Calu3 (cell line): ENCODE results near the gene PSD4. TPM values are rescaled to one million over a fixed set of nuclear protein-coding genes. Genes with fewer than 3 reads are reported as not detected.

ENCODE experiments used
- Bru-seq: library from RNA; stranded (reverse); fragments of 400-500 nt; gene quantifications from one replicate; lab custom pipeline; 2021; lab: Mats Ljungman, UMichigan
- BruChase-seq, 2 experiments: library from RNA; stranded (reverse); fragments of 400-500 nt; gene quantifications; one replicate each; lab custom pipeline; 2021; lab: Mats Ljungman, UMichigan
- BruUV-seq: library from RNA; stranded (reverse); fragments of 400-500 nt; replicated peaks from 2 replicates; lab custom pipeline; 2021; lab: Mats Ljungman, UMichigan
- CTCF ChIA-PET: fragments of 300-600 bp; sonication (Branson Sonifier 250); formaldehyde crosslinking; loops from one replicate; lab custom pipeline; 2022; ENCODE audit warnings: antibody characterized with exemption; lab: Charles Lee
- DNase-seq: peaks from one replicate; pipeline ENCODE4 v3.0.0; 2022
- H3K27ac Mint-ChIP-seq: one replicate; pipeline ENCODE4 v1.8.0; 2022; ENCODE audit warnings: mixed read lengths; ENCODE audit not compliant: unreplicated experiment
- H3K27me3 Mint-ChIP-seq: one replicate; pipeline ENCODE4 v1.8.0; 2022; ENCODE audit warnings: mixed read lengths; ENCODE audit not compliant: unreplicated experiment
- H3K36me3 Mint-ChIP-seq: one replicate; pipeline ENCODE4 v1.8.0; 2022; ENCODE audit warnings: mild to moderate bottlenecking, moderate library complexity, mixed read lengths; ENCODE audit not compliant: insufficient read depth, unreplicated experiment
- H3K4me1 Mint-ChIP-seq: one replicate; pipeline ENCODE4 v1.8.0; 2022; ENCODE audit warnings: mild to moderate bottlenecking, low read depth, mixed read lengths; ENCODE audit not compliant: unreplicated experiment
- H3K4me3 Mint-ChIP-seq: one replicate; pipeline ENCODE4 v1.8.0; 2022; ENCODE audit warnings: mild to moderate bottlenecking, low read depth, moderate library complexity, mixed read lengths; ENCODE audit not compliant: unreplicated experiment
- H3K9me3 Mint-ChIP-seq: one replicate; pipeline ENCODE4 v1.8.0; 2022; ENCODE audit warnings: low read depth, mixed read lengths; ENCODE audit not compliant: unreplicated experiment
- CTCF ChIP-seq: fragments of 200-600 bp; IDR thresholded peaks from one replicate; pipeline ENCODE4 v1.8.0; 2022; ENCODE audit warnings: antibody characterized with exemption; ENCODE audit not compliant: unreplicated experiment
- intact Hi-C: fragments of 100-400 bp; cut with micrococcal nuclease; formaldehyde crosslinking; loops from one replicate; pipeline ENCODE4 v1.10.0; 2022; ENCODE audit not compliant: unreplicated experiment
- long read RNA-seq: library from polyadenylated mRNA; stranded (forward); transcript quantifications from one replicate; pipeline ENCODE4 v2.0.0, GENCODE V29; 2022
- total RNA-seq: library from RNA; stranded (reverse); gene quantifications from 2 replicates; pipeline ENCODE4 v1.2.3, GENCODE V29; 2022

Gene PSD4
- total RNA-seq, result 58.7 and 64.5 TPM in 2 replicates
- Bru-seq, nascent RNA, result percentile 65 among the genes with signal in this experiment
- percentile 76 among the genes with signal in this experiment for BruChase-seq, experiment 1, labeled RNA remaining after a 6-hour chase
- BruChase-seq, experiment 2, labeled RNA remaining after a 2-hour chase, result percentile 72 among the genes with signal in this experiment
- long read RNA-seq, partial matches to known transcripts, result 1 of 9 reads
- long read RNA-seq, other reads (novel, unspliced or antisense), result 8 of 9 reads

- Mint-ChIP-seq H3K4me1 (no peaks in the 10 kb centered on the region), H3K4me3 (no peak within 1 kb of the TSS), H3K36me3 (peaks cover 9% of the 10 kb centered on the region), H3K9me3 (peaks cover 3% of the 10 kb centered on the region), H3K27ac (no peak within 1 kb of the TSS), H3K27me3 (no peaks in the 10 kb centered on the region)
- intact Hi-C loops, result no loop called here
- CTCF ChIA-PET, result no interaction called here
- BruUV-seq, result no TSS peak
- no peak for TF ChIP-seq CTCF
- DNase-seq, result no peak
Observed at GRCh38 chr2:113173542-113174375, at the start of gene PSD4. Gene PSD4, plus strand, starts transcription at chr2:113173971. Its CDS starts 8,486 bp downstream, at chr2:113182457.

- no TSS peak for BruUV-seq
- Mint-ChIP-seq H3K9me3 (no peaks in the 10 kb centered on the region), H3K4me1 (peaks cover 52% of the 10 kb centered on the region), H3K36me3 (peaks cover 9% of the 10 kb centered on the region), H3K27me3 (no peaks in the 10 kb centered on the region), H3K4me3 (peak overlapping the region; percentile 39), H3K27ac (peak overlapping the region; percentile 60)
- CTCF ChIA-PET, result interaction anchor here (1.0 to 1.7 kb wide), 5 partner anchors 13 to 183 kb away, joined by 3 to 6 read pairs (median 3); no protein-coding TSS in a partner anchor
- DNase-seq, result peak; percentile 36
- TF ChIP-seq CTCF, result no peak
- intact Hi-C loops, result no loop called here
Observed at GRCh38 chr2:113124181-113124961, 49.4 kb upstream of the PSD4 start.

DNA sequence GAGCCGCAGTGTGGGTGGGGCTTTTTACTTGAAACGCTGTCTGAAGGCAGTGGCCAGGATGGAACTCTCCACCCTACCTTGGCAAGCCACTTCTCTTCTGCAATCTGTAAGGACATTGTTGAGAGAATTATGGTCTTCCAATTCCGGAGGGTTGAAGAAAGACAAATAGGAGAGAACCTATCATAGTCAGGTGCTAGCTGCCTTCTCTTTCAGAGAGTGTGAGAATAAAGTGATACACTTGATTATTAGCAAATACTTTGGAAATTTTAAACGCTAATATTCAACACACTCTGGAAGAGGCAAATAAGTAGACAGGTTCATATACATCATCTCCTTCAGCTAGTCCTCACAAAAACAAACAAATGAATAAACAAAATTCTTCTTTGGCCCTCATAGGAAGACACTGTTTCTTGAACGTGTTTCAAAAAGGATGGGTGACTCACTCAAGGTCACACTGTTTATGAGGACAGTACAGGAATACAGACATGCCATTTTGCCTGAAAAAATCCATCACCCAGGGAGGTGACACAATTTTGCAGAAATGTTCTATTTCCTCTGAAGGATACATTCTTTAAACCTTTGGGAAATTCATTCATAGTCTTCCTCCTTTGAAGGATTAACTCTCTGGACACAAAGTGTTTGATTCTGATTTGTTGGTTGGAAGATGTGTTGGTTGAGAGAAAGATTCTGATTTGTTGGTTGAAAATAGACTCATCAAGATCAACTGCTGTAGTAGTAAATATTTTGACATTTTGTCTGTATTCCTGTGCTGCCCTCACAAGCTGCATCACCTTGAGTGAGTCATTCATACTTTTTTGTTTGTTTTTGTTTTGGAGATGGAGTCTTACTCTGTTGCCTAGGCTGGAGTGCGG lies 48.6 kb upstream of the PSD4 start:
- TF ChIP-seq CTCF, result no peak
- H3K9me3 Mint-ChIP-seq, result no peaks in the 10 kb centered on the region
- intact Hi-C loops, result no loop called here
- peaks cover 9% of the 10 kb centered on the region for H3K36me3 Mint-ChIP-seq
- DNase-seq, result no peak
- peaks cover 43% of the 10 kb centered on the region for H3K4me1 Mint-ChIP-seq
- BruUV-seq, result no TSS peak
- CTCF ChIA-PET, result interaction anchor here (1.1 to 1.7 kb wide), 4 partner anchors 12 to 183 kb away, joined by 3 to 6 read pairs (median 3); no protein-coding TSS in a partner anchor
- H3K4me3 Mint-ChIP-seq, result peak overlapping the region; percentile 39
- H3K27ac Mint-ChIP-seq, result peak overlapping the region; percentile 60
- H3K27me3 Mint-ChIP-seq, result no peaks in the 10 kb centered on the region
